ENCODE results near the gene LRMDA.

GRCh38 chr10:75607576-75607975 is 176.2 kb downstream of the LRMDA start:
- TF ChIP-seq, protein P1, sequence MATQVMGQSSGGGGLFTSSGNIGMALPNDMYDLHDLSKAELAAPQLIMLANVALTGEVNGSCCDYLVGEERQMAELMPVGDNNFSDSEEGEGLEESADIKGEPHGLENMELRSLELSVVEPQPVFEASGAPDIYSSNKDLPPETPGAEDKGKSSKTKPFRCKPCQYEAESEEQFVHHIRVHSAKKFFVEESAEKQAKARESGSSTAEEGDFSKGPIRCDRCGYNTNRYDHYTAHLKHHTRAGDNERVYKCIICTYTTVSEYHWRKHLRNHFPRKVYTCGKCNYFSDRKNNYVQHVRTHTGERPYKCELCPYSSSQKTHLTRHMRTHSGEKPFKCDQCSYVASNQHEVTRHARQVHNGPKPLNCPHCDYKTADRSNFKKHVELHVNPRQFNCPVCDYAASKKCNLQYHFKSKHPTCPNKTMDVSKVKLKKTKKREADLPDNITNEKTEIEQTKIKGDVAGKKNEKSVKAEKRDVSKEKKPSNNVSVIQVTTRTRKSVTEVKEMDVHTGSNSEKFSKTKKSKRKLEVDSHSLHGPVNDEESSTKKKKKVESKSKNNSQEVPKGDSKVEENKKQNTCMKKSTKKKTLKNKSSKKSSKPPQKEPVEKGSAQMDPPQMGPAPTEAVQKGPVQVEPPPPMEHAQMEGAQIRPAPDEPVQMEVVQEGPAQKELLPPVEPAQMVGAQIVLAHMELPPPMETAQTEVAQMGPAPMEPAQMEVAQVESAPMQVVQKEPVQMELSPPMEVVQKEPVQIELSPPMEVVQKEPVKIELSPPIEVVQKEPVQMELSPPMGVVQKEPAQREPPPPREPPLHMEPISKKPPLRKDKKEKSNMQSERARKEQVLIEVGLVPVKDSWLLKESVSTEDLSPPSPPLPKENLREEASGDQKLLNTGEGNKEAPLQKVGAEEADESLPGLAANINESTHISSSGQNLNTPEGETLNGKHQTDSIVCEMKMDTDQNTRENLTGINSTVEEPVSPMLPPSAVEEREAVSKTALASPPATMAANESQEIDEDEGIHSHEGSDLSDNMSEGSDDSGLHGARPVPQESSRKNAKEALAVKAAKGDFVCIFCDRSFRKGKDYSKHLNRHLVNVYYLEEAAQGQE (IDR thresholded peaks at IDR 0.05; ENCODE audit: low read depth) = no peak
- TF ChIP-seq EP300 (IDR thresholded peaks at IDR 0.05; ENCODE audit: borderline replicate concordance) = no peak
- TF ChIP-seq, protein P2, sequence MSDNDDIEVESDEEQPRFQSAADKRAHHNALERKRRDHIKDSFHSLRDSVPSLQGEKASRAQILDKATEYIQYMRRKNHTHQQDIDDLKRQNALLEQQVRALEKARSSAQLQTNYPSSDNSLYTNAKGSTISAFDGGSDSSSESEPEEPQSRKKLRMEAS (IDR thresholded peaks at IDR 0.05) = no peak
- TF ChIP-seq CREB1 (IDR thresholded peaks at IDR 0.05; ENCODE audit: low read depth) = no peak
- no peak for TF ChIP-seq EGR1 (IDR thresholded peaks at IDR 0.05)
- no peak for TF ChIP-seq TEAD4 (IDR thresholded peaks at IDR 0.05)
- TF ChIP-seq RAD21 (IDR thresholded peaks at IDR 0.05; ENCODE audit: low read depth) = no peak

All from Ishikawa (cell line).